HTR-8/SVneo (cell line): ENCODE data around the gene GHRHR.

Experiments used
- DNase-seq: peaks from one replicate; pipeline ENCODE4 v3.0.0; 2011; ENCODE audit warnings: low spot score, mixed read lengths; ENCODE audit not compliant: insufficient read length
- FAIRE-seq: peaks from 2 replicates; lab custom pipeline; 2011; peaks lifted over from hg19 to GRCh38; lab: Jason Lieb, UNC

GHRHR gene

DNA sequence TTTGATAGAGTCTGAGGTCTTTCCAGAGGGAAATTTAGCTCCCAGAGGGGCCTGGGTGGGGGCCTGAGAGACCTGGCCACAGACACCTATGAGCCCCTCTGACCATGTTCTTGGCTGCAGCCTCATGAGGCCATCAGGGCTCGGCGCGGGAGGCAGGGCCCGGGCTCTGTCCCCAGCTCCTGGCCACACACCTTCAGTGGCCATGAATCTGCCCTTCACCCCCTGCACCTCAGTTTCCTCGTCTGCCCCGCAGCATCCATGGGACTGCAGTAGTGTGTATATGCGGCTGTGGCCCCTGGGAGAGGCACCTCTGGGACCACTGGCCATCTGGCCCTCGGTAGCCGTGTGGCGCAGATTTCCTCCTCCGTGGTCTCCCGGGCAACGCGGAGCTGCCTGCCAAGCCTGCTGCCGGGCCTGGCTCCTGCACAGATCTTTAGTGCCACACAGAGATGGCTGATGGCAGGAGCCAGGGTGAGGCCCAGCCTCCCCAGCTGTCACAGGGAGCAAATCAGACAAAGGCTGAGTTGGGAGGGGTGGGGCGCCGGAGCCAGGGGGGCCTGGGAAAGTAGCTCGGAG is 64.8 kb downstream of the GHRHR start:
- FAIRE-seq = no peak
- DNase-seq = no peak
